Skin of body (tissue), 3 donors: ENCODE measurements around the gene SORCS2. TPM values are rescaled to one million over a fixed set of nuclear protein-coding genes. Genes with fewer than 3 reads are reported as not detected.

Source experiments
- DNase-seq: peaks from one replicate; lab custom pipeline; 2025; lab: John Stamatoyannopoulos, UW
- small RNA-seq: library from RNA; depleted of rRNA; stranded (forward); fragments of <200 nt; gene quantifications from one replicate; pipeline ENCODE3, GENCODE V24; 2014; ENCODE audit warnings: low replicate concordance
- total RNA-seq: library from RNA; depleted of rRNA; stranded (reverse); fragments of >200 nt; gene quantifications from one replicate; pipeline ENCODE4 v1.2.3, GENCODE V29; 2014

Gene SORCS2
- total RNA-seq, 1 donor from 2014 or later: 5.8 TPM

- DNase-seq: no peak
Observed at GRCh38 chr4:7784131-7784870, 592.0 kb downstream of the SORCS2 start.

GRCh38 chr4:7785017-7785416 lies 592.7 kb downstream of the SORCS2 start:
- DNase-seq: no peak

- no peak for DNase-seq
Observed at GRCh38 chr4:7786040-7786439, 593.7 kb downstream of the SORCS2 start.

GRCh38 chr4:7786517-7786916 lies 594.2 kb downstream of the SORCS2 start:
- DNase-seq: no peak

GRCh38 chr4:7787067-7787466 lies 594.7 kb downstream of the SORCS2 start:
- no peak for DNase-seq

GRCh38 chr4:7787681-7788141 lies 595.4 kb downstream of the SORCS2 start:
- DNase-seq: no peak

GRCh38 chr4:7788193-7788592 lies 595.9 kb downstream of the SORCS2 start:
- no peak for DNase-seq

GRCh38 chr4:7788694-7789425 lies 596.5 kb downstream of the SORCS2 start:
- DNase-seq: no peak

GRCh38 chr4:7790023-7790422 lies 597.7 kb downstream of the SORCS2 start:
- no peak for DNase-seq

- no peak for DNase-seq
Observed at GRCh38 chr4:7790999-7791398, 598.7 kb downstream of the SORCS2 start.

Small RNA genes lying within 50 kb of the gene (small RNA-seq; reads per million reads assigned to genes)
- gene MIR4274: not detected
- gene MIR4798: not detected

Other genes starting within 250 kb of the SORCS2 start
- gene TADA2B, start 149.2 kb upstream of the SORCS2 start, total RNA-seq: 12.0 TPM
- gene GRPEL1, start 124.5 kb upstream of the SORCS2 start, total RNA-seq: 13.3 TPM
- 18.6 TPM for gene PSAPL1, start 242.4 kb downstream of the SORCS2 start, total RNA-seq